GM19395 (cell line): ENCODE results near the gene ARF4.
A peak's percentile ranks its signal among the peaks of the same experiment; 100 is the strongest.

ENCODE experiments used
- ATAC-seq: cut with Tn5 transposase; IDR thresholded peaks from one replicate; pipeline ENCODE4 v1.9.1; 2021; ENCODE audit warnings: mild to moderate bottlenecking, moderate library complexity; ENCODE audit not compliant: unreplicated experiment

The ARF4 gene

GRCh38 chr3:57582474-57583168, 14.5 kb downstream of the ARF4 start:
- no peak for ATAC-seq

GRCh38 chr3:57577801-57578200, 19.3 kb downstream of the ARF4 start:
- no peak for ATAC-seq

- no peak for ATAC-seq
Observed at GRCh38 chr3:57575966-57576626, 21.0 kb downstream of the ARF4 start.

GRCh38 chr3:57572096-57572495, 25.0 kb downstream of the ARF4 start:
- no peak for ATAC-seq

GRCh38 chr3:57570878-57571277, 26.3 kb downstream of the ARF4 start:
- no peak for ATAC-seq

GRCh38 chr3:57569859-57570450, 27.2 kb downstream of the ARF4 start:
- ATAC-seq: no peak

- no peak for ATAC-seq
Observed at GRCh38 chr3:57559526-57559925, 37.6 kb downstream of the ARF4 start.

GRCh38 chr3:57557085-57557537, 40.0 kb downstream of the ARF4 start:
- peak; percentile 20 for ATAC-seq

GRCh38 chr3:57556459-57557084, 40.6 kb downstream of the ARF4 start:
- ATAC-seq: peak; percentile 35

- peak; percentile 87 for ATAC-seq
Observed at GRCh38 chr3:57555738-57556458, 41.2 kb downstream of the ARF4 start, which contains the start of gene PDE12. Gene PDE12 (plus strand): TSS chr3:57556274. CDS start chr3:57556380, 106 bp downstream.

- no peak for ATAC-seq
Observed at GRCh38 chr3:57555306-57555705, 41.8 kb downstream of the ARF4 start.

GRCh38 chr3:57546616-57547015, 50.5 kb downstream of the ARF4 start:
- ATAC-seq: no peak

- ATAC-seq: no peak
Observed at GRCh38 chr3:57545636-57546268, 51.4 kb downstream of the ARF4 start.

- no peak for ATAC-seq
Observed at GRCh38 chr3:57544181-57545125, 52.7 kb downstream of the ARF4 start, which contains the start of gene DNAH12. Gene DNAH12 (minus strand): TSS chr3:57544344. CDS start chr3:57542870, 1,474 bp downstream.

GRCh38 chr3:57538465-57538864, 58.7 kb downstream of the ARF4 start:
- ATAC-seq: no peak

- no peak for ATAC-seq
Observed at GRCh38 chr3:57530071-57530608, 67.0 kb downstream of the ARF4 start.
